Smooth muscle cell (in vitro differentiated cells): ENCODE data around the gene ABCD1. TPM values are rescaled to one million over a fixed set of nuclear protein-coding genes. Genes with fewer than 3 reads are reported as not detected.

Source experiments
- DNase-seq: peaks from one replicate; lab custom pipeline; 2025; ENCODE audit not compliant: unreplicated experiment; lab: John Stamatoyannopoulos, UW
- H2AFZ ChIP-seq: fragments of 200-600 bp; sonication (generic); 2 replicates; pipeline ENCODE4 v1.6.0; 2016; ENCODE audit warnings: antibody characterized with exemption, low read depth, mild to moderate bottlenecking
- H3F3A ChIP-seq: fragments of 200-600 bp; sonication (generic); 2 replicates; pipeline ENCODE4 v1.6.0; 2017; ENCODE audit warnings: antibody characterized with exemption, low read depth
- H3K27ac ChIP-seq: fragments of 200-600 bp; sonication (generic); 2 replicates; pipeline ENCODE4 v1.5.1; 2016; ENCODE audit warnings: low read depth, mild to moderate bottlenecking
- H3K27me3 ChIP-seq: fragments of 200-600 bp; sonication (generic); 2 replicates; pipeline ENCODE4 v1.6.1; 2016; ENCODE audit warnings: low read depth, mild to moderate bottlenecking
- H3K36me3 ChIP-seq: fragments of 200-600 bp; sonication (generic); 2 replicates; pipeline ENCODE4 v1.5.1; 2016; ENCODE audit warnings: low read depth
- H3K4me1 ChIP-seq: fragments of 200-600 bp; sonication (generic); 2 replicates; pipeline ENCODE4 v1.5.1; 2016; ENCODE audit warnings: low read depth
- H3K4me2 ChIP-seq: fragments of 200-600 bp; sonication (generic); 2 replicates; pipeline ENCODE4 v1.6.0; 2016; ENCODE audit warnings: mild to moderate bottlenecking
- H3K4me3 ChIP-seq: fragments of 200-600 bp; sonication (generic); 2 replicates; pipeline ENCODE4 v1.5.1; 2016; ENCODE audit warnings: mild to moderate bottlenecking
- H3K79me2 ChIP-seq: fragments of 200-600 bp; sonication (generic); 2 replicates; pipeline ENCODE4 v1.6.0; 2016; ENCODE audit warnings: low read depth, mild to moderate bottlenecking
- H3K9ac ChIP-seq: fragments of 200-600 bp; sonication (generic); 2 replicates; pipeline ENCODE4 v1.6.0; 2016; ENCODE audit warnings: low read depth
- H3K9me3 ChIP-seq: fragments of 200-600 bp; sonication (generic); replicated peaks from 2 replicates; pipeline ENCODE4 v1.5.1; 2016; ENCODE audit warnings: low read depth
- H4K20me1 ChIP-seq: fragments of 200-600 bp; sonication (generic); 2 replicates; pipeline ENCODE4 v1.6.0; 2016; ENCODE audit warnings: low read depth
- WGBS: methylation state at CpG from one replicate; pipeline ENCODE4 v1.1.7; 2016; ENCODE audit warnings: low lambda C conversion rate; 5-methylcytosine and 5-hydroxymethylcytosine counted together
- polyA plus RNA-seq: library from polyadenylated mRNA; unstranded; fragments of >200 nt; fragmentation: Nextera tagmentation; extraction: Ambion mirVana; gene quantifications from 2 replicates; pipeline ENCODE4 v1.2.1, GENCODE V29; 2016
- total RNA-seq: library from RNA; depleted of rRNA; stranded (reverse); fragments of >200 nt; gene quantifications from 2 replicates; pipeline ENCODE4 v1.2.3, GENCODE V29; 2014
- TF ChIP-seq, protein P1 (sequence below): fragments of 200-600 bp; sonication (generic); IDR thresholded peaks from 2 replicates; pipeline ENCODE4 v1.5.1; 2017; ENCODE audit warnings: borderline replicate concordance, mild to moderate bottlenecking, antibody characterized with exemption; ENCODE audit not compliant: insufficient read depth, poor library complexity, severe bottlenecking

The ABCD1 gene
- total and polyA plus RNA-seq, 2 experiments from 2014 or later, result 6.2 to 10.9 TPM

DNA sequence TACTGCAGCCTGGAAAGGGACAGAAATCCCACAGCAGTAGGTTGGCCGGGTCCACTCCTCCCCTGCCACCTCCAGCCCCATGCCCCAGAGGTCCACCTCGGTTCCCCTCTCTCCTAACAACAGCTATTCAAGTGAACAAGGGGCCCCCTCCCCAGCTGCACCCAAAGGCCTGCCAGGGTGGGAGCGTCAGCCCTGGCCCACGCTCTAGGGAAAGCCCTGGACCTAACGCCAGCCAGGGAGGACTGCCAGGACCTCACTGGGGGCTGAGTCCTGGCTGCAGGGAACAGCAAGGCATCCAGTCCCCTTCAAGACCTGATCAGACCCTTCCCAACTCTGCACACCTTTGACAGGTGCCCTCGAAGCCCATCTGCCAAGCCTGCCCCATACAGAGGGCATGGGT lies 23.7 kb upstream of the ABCD1 start:
- H3K36me3 ChIP-seq, result no peaks in the 10 kb centered on the region
- no peak overlapping the region for H3K4me2 ChIP-seq
- no peak overlapping the region for H3K9ac ChIP-seq
- H3K4me1 ChIP-seq, result no peaks in the 10 kb centered on the region
- H3K9me3 ChIP-seq, result no peaks in the 10 kb centered on the region
- H3K27me3 ChIP-seq, result no peaks in the 10 kb centered on the region
- no peak overlapping the region for H3K4me3 ChIP-seq
- H2AFZ ChIP-seq, result no peak overlapping the region
- no peaks in the 10 kb centered on the region for H4K20me1 ChIP-seq
- no peaks in the 10 kb centered on the region for H3F3A ChIP-seq
- 91% methylated on average over 6 of the region's 6 CpGs for WGBS
- TF ChIP-seq, protein P1, sequence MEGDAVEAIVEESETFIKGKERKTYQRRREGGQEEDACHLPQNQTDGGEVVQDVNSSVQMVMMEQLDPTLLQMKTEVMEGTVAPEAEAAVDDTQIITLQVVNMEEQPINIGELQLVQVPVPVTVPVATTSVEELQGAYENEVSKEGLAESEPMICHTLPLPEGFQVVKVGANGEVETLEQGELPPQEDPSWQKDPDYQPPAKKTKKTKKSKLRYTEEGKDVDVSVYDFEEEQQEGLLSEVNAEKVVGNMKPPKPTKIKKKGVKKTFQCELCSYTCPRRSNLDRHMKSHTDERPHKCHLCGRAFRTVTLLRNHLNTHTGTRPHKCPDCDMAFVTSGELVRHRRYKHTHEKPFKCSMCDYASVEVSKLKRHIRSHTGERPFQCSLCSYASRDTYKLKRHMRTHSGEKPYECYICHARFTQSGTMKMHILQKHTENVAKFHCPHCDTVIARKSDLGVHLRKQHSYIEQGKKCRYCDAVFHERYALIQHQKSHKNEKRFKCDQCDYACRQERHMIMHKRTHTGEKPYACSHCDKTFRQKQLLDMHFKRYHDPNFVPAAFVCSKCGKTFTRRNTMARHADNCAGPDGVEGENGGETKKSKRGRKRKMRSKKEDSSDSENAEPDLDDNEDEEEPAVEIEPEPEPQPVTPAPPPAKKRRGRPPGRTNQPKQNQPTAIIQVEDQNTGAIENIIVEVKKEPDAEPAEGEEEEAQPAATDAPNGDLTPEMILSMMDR, result no peak
- H3K27ac ChIP-seq, result no peak overlapping the region
- H3K79me2 ChIP-seq, result no peaks in the 10 kb centered on the region
- DNase-seq, result no peak

DNA sequence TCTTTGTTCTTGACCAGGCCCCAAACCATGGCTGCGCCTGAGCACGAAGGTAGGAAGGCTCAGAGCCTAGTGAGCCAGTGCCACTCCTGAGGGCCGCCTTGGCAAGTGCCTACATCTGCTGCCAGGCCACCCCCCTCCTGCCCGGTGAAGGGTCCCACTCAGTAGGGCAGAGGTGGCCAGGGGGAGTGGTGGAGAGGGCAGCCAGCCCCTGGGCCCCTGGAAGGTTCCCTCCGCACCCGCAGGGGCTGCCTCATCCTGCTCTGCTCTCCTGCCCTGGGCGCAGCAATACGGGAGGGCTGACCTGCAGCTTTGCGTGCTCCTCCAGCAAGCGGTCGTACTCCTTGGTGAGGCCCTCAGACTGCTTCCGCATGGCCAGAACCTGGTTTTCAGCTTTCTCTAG lies 22.9 kb upstream of the ABCD1 start:
- Histone ChIP-seq H4K20me1 (no peaks in the 10 kb centered on the region), H3K79me2 (no peaks in the 10 kb centered on the region), H3K9ac (no peak overlapping the region), H3K4me2 (no peak overlapping the region), H3K36me3 (no peaks in the 10 kb centered on the region), H2AFZ (no peak overlapping the region), H3K4me1 (no peaks in the 10 kb centered on the region), H3K4me3 (no peak overlapping the region), H3K9me3 (no peaks in the 10 kb centered on the region), H3F3A (no peaks in the 10 kb centered on the region), H3K27me3 (no peaks in the 10 kb centered on the region), H3K27ac (no peak overlapping the region)
- no peak for DNase-seq
- WGBS, result 94% methylated on average over 12 of the region's 12 CpGs
- TF ChIP-seq, protein P1, result no peak

DNA sequence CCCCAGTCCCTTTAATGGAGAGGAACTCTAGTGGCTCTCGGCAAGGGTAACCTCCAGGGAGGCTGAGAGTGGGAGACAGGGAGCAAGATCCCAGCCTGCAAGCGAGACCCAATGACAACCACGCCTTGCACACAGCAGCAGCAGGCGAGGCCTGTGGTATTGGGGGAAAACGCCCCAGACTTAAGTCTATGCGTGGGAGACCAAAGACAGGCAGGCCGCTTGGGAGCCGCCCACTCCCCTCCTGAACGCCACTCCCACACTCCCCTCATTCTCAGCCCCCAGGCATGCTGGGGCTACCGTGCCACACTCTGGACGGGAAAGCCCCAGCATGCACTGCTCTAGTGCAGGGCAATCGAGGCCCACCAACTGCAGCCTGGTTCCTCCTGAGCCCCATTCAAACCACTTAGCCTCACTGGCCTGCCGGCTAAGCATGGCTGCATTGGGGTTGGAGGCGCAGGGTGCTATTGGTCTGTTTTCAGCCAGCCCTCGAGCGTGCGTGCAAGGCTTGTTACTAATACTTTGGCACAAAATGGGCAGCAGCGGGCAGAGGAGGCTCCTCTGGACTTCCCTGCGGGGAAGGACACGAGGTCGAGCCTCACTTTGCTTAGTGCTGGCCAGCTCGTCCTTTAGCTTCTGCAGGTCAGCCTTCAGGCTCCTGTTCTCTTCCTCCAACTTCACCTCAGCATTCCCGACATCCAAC lies 22.2 kb upstream of the ABCD1 start:
- no peak overlapping the region for H3K9ac ChIP-seq
- no peaks in the 10 kb centered on the region for H3F3A ChIP-seq
- no peak overlapping the region for H2AFZ ChIP-seq
- TF ChIP-seq, protein P1, result no peak
- H3K9me3 ChIP-seq, result no peaks in the 10 kb centered on the region
- no peak overlapping the region for H3K4me3 ChIP-seq
- no peaks in the 10 kb centered on the region for H3K27me3 ChIP-seq
- no peaks in the 10 kb centered on the region for H3K79me2 ChIP-seq
- no peaks in the 10 kb centered on the region for H4K20me1 ChIP-seq
- WGBS, result 90% methylated on average over 23 of the region's 23 CpGs
- H3K4me1 ChIP-seq, result no peaks in the 10 kb centered on the region
- no peak overlapping the region for H3K4me2 ChIP-seq
- no peaks in the 10 kb centered on the region for H3K36me3 ChIP-seq
- DNase-seq, result no peak
- no peak overlapping the region for H3K27ac ChIP-seq

DNA sequence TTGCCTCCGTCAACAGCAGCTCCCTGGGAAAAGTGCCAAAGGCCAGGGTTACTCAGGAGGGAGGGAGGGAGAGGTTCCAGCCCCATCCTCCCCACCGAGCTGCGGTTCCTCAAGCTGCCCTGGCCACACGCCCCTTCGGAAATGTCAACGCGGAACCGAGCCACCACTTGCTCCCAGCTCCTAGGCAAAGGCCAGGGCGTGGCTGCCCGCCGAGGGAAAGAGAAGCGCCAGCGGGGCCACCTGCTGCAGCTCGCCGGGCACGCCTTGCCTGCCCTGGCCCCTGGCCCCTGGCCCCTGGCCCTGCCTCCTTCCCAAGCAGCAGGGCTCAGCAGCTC lies 21.7 kb upstream of the ABCD1 start:
- 94% methylated on average over 16 of the region's 16 CpGs for WGBS
- Histone ChIP-seq H3K27ac (no peak overlapping the region), H3K4me2 (no peak overlapping the region), H3K4me1 (no peaks in the 10 kb centered on the region), H3F3A (no peaks in the 10 kb centered on the region), H2AFZ (no peak overlapping the region), H4K20me1 (peaks cover 4% of the 10 kb centered on the region), H3K9ac (no peak overlapping the region), H3K4me3 (no peak overlapping the region), H3K9me3 (no peaks in the 10 kb centered on the region), H3K27me3 (no peaks in the 10 kb centered on the region), H3K36me3 (no peaks in the 10 kb centered on the region), H3K79me2 (no peaks in the 10 kb centered on the region)
- no peak for DNase-seq
- TF ChIP-seq, protein P1, result no peak
